Hematopoietic multipotent progenitor cell treated with erythropoietin and hydrocortisone succinate and interleukin-3 and kit ligand, for 8 days (in vitro differentiated cells): ENCODE data around the gene AJAP1.

ENCODE experiments used
- DNase-seq: peaks from one replicate; pipeline ENCODE4 v3.0.0-alpha.2; 2015

Gene AJAP1

DNA sequence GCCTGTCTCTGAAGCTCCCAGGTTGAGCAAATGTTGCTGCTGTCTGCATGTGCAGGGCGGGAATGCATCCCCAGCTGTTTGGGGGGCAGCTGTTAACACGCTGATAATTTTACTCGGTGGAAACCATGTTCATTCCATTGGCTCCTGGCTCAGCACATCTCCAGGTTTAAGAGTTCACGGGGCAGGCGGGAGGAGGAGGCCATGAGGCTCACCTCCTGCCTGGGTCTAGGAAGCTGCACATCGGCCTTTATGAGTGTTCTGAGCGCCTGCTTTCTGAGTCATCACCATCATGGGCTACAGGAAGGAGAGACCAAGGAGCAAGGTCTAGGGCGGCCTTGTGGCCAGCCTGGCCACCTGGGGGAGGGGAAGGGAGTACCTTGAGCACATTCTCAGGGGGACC lies 29.7 kb downstream of the AJAP1 start:
- no peak for DNase-seq

GRCh38 chr1:4684864-4685522 lies 30.6 kb downstream of the AJAP1 start:
- DNase-seq = no peak

GRCh38 chr1:4685523-4685865 lies 31.1 kb downstream of the AJAP1 start:
- DNase-seq = no peak

- no peak for DNase-seq
Observed at GRCh38 chr1:4687943-4688342, 33.5 kb downstream of the AJAP1 start.

- no peak for DNase-seq
Observed at GRCh38 chr1:4689271-4689935, 35.0 kb downstream of the AJAP1 start.

- DNase-seq = no peak
Observed at GRCh38 chr1:4689941-4690635, 35.7 kb downstream of the AJAP1 start.

DNA sequence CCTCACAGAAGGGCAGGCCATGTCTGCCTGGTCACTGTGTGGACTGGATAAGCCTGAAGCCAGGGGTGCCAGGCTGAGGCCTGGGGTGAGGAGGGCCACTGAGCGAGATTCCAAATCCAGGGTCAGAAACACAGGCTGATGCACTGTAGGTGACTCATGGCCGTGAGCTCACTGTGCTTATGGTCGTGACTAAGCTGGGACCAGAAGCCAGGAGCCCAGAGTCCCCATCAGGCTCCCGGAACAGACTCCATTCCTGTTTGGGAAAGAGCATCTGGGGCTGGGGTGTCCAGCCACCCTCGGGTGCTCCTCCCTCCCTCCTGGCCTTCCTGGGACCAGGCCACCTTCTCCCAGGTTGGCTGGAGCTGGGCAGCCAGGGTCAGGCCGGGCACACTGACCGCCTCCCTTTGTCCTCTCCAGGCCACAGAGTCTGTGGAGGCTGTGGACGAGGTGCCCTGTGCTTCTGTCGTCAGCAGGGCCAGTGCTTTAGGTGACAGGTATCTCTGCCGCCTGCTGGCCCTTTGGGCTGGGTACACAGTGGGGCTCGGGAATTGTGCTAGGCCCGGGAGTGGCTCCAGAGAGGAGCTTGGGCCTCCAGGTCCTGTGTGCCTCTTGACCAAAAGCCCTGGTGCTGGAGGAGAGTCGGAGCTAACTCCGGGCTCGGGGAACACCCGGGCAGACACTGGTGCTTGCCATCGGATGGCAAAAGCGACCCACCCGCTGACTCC lies 36.7 kb downstream of the AJAP1 start:
- no peak for DNase-seq

- DNase-seq = no peak
Observed at GRCh38 chr1:4691766-4692405, 37.5 kb downstream of the AJAP1 start.

GRCh38 chr1:4692437-4692836 lies 38.0 kb downstream of the AJAP1 start:
- DNase-seq = no peak

GRCh38 chr1:4693331-4693730 lies 38.9 kb downstream of the AJAP1 start:
- no peak for DNase-seq

DNA sequence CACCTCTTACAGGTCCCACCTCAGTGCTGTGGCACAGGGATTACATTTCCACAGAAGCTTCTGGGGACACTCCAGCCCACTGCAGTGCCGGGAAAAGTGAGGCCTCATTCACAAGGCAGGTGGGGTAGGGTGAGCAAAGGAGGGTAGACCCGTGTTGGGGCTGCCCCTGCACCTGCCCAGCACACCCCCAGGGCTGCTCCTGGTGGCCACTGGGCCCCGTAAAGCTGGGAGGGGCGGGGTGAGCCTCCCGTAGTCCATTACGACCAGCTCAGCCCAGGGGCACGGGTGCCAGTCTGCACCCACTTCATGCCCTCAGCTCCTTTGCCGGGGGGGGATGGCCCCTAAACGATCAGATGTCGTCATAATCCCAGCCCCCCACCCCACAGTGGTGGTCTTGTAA lies 39.5 kb downstream of the AJAP1 start:
- no peak for DNase-seq

DNA sequence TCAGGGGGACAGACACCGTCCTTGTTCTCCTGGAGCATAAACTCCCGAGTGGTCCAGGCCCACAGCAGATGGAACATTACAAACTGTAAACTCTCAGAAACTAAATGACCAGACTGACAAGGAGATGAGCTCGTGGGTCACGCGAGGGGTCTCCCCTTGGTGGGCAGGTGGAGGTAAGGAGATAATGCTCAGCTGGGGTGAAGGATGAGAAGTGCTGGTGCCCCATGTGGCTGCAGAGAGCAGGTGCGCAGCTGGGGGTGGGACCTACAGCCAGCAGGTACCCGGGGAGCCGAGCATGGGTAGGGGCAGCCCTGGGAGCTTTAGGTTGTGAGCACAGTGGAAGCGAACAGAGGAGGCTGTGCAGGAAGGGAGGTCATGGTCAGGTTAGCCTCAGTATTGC lies 40.1 kb downstream of the AJAP1 start:
- no peak for DNase-seq

GRCh38 chr1:4695241-4695640 lies 40.8 kb downstream of the AJAP1 start:
- no peak for DNase-seq

- DNase-seq = no peak
Observed at GRCh38 chr1:4696161-4696745, 41.8 kb downstream of the AJAP1 start.

DNA sequence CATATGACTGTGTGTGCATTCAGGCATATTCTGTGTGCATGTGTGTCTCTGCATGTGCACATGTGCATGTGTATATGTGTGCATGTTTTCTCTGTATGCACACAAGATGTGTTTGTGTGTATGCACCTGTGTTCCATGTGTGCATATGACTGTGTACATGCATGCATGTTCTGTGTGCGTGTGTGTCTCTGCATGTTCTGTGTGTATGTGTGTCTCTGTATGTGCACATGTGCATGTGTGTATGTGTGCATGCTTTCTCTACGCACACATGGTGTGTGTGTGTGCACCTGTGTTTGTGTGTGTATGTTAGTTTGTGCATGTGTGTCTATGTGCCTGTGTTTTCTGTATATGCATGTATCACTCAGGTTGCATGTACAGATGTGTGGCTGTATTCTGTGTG lies 42.3 kb downstream of the AJAP1 start:
- DNase-seq = no peak

DNA sequence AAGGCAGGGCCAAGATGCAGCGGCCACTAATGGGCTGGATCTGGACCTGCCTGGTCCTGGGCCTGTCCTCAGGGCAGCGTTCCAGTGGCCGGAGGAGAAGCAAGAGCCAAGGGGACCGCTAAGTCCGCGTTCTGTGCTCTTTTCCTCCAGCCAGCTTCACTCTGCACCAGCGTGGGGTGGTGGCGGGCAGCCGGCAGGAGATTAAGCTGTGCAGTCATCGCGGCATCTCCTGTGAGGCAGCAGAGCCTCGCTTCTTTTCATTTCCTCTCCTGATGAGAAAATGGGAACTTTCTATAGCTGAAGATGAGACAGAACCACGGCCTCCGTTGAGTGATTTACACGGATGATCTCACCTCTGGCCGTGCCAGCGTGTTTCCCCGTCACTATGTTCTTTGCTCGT lies 43.4 kb downstream of the AJAP1 start:
- DNase-seq = no peak

GRCh38 chr1:4698911-4699310 lies 44.5 kb downstream of the AJAP1 start:
- no peak for DNase-seq

DNA sequence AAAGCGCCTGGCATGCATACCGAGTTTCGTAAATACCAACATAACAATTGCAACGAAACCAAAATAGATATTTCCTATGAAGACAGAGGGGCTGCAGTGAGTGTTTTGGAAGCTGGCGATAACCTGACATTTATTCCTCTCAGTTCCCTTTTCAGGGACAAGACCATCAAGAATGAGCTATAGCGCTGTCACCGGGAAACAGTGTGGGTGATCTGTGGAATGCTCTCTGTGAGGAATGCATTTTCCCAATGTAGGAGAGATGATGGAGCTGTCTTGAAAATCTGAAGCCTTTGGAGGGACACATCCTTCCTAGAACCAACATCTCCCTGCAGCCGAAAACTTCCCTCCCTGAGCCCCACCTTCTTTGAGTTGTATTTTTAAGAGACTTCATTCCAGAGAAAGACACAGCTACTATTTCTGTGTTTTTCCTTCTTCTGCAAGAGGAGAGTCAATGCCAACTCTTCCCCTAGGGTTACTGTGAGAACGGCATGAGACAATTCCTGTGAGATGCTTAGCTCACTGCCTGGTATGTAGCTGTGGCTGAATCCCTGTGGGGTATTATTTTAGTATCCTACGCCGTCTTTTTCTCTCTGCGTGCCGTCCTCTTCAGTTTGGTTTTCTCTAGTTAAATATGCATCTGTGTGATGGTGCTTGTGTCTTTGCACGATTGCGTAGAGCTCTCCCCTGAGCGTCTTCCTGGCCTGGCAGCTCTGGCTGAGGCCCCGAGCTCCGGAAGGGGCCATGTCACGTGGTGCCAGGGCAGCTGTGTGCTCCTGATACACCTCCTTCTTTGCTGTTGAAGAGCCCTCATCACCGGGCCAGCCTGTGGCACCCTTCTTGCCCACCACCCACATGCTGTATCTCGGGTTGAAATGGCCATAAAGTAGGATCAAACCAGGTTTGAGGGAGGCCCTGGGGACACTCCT lies 45.2 kb downstream of the AJAP1 start:
- DNase-seq = no peak

DNA sequence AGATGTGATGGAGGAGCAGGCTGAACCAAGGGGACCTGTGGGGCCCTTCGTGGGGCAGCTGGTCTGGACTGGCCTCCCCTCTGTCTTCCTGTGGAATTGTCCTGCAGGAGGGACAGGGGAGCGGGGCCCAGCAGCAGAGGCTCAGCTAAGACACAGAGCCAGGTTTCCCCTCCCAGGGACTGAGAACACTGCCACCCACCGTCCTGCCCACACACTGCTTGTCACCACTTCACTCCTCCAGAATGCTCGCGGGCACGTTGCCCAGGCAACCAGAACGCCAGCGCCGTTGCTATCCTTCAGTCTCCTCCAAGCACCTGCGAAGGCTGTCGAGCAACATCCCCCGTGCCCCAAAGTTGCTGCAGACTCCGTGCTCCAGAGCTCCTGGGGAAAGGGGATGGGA lies 46.4 kb downstream of the AJAP1 start:
- DNase-seq = no peak

GRCh38 chr1:4701276-4701675 lies 46.9 kb downstream of the AJAP1 start:
- no peak for DNase-seq

DNA sequence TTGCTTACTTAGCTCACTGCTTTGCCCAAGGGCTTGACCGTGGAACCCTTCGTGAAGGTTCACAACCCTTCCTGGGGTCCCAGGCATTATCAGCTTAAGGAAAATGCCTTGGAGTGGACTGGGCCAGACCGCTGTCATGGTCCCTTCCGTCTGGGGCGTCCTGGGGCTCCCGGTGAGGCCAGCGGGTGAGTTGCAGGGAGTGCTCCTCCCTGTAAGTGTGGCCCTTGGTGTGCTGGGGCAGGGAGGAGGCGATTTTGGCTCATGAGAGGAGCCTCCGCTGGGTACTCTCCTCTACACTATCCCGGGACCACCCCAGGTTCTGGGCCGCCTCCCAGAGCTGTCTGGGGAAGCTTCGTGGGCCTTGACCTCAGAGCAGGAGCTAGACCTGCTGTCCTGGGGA lies 48.1 kb downstream of the AJAP1 start:
- DNase-seq = no peak

- DNase-seq = no peak
Observed at GRCh38 chr1:4702932-4703331, 48.5 kb downstream of the AJAP1 start.
